ENCODE results near the gene ZBED3. TPM values are rescaled to one million over a fixed set of nuclear protein-coding genes. Genes with fewer than 3 reads are reported as not detected.

Gene ZBED3
- 2.5 to 3.4 TPM (median 3.4 TPM) in 5 replicates for total RNA-seq (2022; extraction: Qiagen RNA extraction; ENCODE audit: low read depth)

DNA sequence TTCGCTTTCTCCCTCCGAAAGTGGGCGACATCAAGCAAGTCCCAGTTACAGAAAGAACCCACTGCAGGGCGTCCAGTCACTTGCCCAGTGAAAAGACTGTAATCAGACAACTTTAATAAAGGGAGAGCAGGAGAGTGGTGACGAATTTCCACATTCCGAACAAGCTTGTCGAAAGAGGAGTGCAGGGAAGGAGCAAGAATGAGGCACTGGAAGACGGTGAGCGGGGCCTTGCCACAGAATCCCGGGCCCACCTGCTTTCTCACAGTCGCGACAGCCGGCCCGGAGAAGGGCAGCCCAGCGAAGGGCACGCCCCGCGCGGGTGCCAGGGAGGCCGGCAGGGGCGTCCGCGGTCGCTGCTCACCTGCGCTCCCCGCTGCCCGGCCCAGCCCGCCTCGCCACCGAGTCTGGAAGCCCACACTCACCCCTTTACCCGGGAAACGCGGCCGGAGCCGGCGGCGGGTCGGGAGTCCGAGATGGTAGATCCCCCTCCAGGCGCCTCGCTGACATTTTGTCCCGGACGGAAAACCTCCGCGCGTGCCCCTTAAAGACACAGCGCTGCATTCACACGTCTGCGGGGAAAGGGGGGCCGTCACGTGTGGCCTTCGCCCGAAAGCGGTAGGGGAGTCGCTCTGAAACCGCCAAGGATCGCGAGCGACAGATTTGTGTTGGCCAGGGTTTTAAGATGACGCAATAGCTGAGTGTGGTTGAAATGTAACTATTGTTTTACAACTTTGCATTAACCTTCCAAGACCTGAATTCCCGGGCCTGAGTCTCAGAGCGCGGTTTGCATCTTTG, at the start of gene ZBED3:
ZBED3 (minus strand) TSS at position 597 of the 795 bp plus-strand sequence. CDS start 9,407 bp downstream, outside the sequence.

GRCh38 chr5:77030097-77031071, 56.7 kb downstream of the ZBED3 start, which contains the start of gene AGGF1:
AGGF1 (plus strand) TSS chr5:77030404; CDS start chr5:77030767, 363 bp downstream.

Other genes starting within 250 kb of the ZBED3 start
- gene S100Z, start 237.3 kb downstream of the ZBED3 start, total RNA-seq (2022; extraction: Qiagen RNA extraction; ENCODE audit: low read depth) = not detected in 5 replicates
- 0.06 to 0.33 TPM (median 0.21 TPM) in 5 replicates for gene CRHBP, start 134.2 kb downstream of the ZBED3 start, total RNA-seq (2022; extraction: Qiagen RNA extraction; ENCODE audit: low read depth)
- 12.7 to 16.1 TPM (median 14.3 TPM) in 5 replicates for gene AGGF1, start 56.9 kb downstream of the ZBED3 start, total RNA-seq (2022; extraction: Qiagen RNA extraction; ENCODE audit: low read depth)
- 0.82 to 1.7 TPM (median 1.6 TPM) in 5 replicates for gene PDE8B, start 123.4 kb upstream of the ZBED3 start, total RNA-seq (2022; extraction: Qiagen RNA extraction; ENCODE audit: low read depth)

Measured in A549 treated with CpdA at 1 μM for 4 hours (cell line).